GM18517 (cell line): ENCODE measurements around the gene EPB41L2.
A peak's percentile ranks its signal among the peaks of the same experiment; 100 is the strongest.
"Not testable (repeated sequence)": the region's sequence is repeated elsewhere in the genome, so short reads cannot be mapped to it uniquely, and the experiment has no call there.

Experiments
- ATAC-seq: cut with Tn5 transposase; IDR thresholded peaks from one replicate; pipeline ENCODE4 v1.9.1; 2021; ENCODE audit warnings: mild to moderate bottlenecking, moderate library complexity; ENCODE audit not compliant: unreplicated experiment

The EPB41L2 gene

DNA sequence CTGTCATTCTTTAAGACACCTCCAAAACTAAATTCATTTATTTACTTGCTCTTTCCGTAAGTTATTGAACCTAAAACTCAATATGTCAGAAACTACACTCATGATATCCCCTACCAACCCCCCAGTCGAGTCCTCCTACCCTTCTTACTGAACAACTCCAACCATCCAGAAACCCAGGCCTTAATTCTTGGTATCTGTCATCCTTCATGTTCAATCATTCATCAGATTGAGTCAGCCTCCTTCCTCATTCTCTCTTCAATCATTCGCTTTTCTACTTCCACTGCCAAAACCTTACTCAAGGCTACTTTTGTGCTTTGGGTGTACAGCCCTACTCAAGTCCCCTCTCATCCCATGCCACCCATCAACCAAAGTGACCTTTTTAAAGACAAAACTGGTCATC is 140.1 kb downstream of the EPB41L2 start:
- ATAC-seq, result no peak

DNA sequence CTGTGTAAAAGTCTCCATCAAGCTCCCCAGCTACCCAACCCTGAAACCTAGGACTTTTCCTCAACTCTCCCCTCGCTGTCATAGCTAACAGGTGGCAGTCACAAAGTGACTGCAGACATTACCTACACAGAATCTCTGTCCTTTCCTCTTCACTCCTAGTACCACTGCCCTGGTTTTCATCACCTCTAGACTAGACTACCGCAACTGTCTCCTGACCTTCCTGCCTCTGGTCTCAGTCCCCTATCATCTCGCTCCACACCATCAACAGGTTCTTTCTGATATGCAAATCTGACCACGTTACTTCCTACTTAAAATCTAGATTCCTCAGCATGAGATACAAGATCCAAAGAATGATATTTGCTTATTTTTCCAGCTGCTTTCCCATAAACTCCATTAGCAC is 142.1 kb downstream of the EPB41L2 start:
- ATAC-seq, result no peak

DNA sequence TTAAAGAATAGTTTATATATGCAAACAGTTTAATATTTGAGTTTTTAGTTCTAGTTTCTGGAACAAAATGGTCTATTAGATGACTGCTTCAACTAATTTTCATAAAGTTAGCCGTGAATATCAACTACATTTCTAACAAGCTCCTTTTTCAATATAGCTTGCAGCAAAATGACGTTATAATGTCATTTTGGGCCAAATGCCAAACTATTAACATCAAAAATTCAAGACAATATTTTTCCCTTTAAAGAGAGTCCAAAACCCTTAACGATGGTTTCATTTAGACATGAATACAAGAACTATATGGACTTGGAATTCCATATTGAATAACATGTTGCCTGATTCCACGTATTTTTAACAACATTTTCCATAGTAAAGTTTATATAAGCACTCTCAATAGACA is 144.9 kb downstream of the EPB41L2 start:
- ATAC-seq, result no peak

DNA sequence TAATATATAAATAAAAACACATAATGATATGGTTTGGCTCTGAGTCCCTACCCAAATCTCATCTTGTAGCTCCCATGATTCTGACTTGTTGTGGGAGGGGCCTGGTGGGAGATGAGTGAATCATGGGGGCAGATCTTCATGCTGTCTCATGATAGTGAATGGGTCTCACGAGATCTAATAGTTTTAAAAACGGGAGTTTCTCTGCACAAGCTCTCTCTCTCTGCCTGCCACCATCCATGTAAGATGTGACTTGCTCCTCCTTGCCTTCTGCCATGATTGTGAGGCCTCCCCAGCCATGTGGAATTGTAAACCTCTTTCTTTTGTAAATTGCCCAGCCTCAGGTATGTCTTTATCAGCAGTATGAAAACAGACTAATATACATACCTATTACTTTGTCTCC is 147.4 kb downstream of the EPB41L2 start:
- not testable (repeated sequence) for ATAC-seq

DNA sequence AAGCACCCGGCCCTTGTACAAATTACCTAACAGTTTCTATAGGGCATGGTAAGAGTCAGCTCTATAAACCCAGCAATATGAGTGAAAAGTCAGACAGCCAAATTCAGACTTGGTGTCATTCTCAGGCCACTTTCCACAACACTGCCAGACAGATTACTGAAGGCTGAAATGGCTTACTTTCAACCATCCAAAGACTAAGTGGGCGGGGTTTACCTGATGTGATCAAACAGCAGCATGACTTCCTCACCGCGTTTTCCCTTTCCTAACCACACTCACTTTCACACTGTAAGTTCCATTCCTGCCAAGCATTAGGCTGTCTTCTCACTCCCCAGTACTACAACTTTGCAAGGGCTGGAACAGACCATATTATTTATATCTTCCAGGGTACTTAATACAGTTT is 149.9 kb downstream of the EPB41L2 start:
- ATAC-seq, result peak; percentile 75

DNA sequence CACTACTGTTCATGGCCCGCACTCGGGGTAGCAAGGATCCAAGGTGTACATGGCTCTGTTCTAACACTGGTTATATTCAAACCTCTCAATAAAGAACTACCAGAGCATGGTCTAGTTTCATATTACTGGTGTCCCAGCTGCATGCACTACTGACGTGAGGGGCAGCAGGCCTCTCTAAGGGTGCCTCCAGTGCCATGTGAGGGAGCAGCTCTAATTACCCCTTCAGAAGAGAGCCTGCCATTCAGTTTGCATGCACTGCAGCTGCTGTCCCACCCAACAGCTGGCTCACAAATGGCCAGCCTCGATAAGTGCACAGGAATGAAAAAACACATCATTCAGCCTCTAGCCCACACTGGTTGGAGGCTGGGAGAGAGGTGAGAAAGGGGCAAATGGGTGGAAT is 150.6 kb downstream of the EPB41L2 start:
- no peak for ATAC-seq

DNA sequence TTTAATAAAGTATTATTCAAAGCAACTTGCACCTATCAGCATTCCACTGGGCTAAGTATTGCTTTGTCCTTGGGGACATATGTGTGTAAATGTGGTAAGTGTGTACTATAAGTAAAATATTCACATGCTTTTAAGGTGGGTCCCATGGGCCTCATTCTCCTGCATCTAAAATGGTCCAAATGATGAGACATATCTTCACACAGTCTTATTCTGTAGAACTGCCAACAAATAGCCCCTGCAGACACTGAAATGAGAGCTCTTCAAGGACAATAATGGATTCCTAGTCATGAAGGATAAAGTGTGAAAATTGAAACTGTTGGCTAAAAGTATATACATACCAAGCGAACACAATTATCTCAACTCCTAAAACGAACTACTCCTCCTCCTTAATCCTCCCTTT is 154.1 kb downstream of the EPB41L2 start:
- ATAC-seq, result no peak

DNA sequence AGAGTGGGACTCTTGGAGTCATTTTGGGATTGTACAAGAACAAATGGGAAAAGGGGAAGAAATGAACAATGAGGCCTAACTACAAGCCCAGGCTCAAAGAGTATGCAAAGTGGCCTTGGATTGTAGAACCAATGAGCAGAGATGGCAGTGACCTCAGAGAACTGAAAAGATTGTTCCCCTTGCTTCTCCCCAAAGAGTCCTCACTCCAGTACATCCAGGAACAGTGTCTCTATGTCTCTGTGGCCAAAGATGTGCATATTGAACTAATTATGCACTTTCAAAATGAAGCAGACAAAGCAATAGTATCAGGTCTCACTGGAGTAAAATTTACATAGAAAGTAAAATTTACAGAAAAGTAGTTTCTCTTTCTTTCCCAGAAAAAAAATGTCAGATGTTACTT is 154.9 kb downstream of the EPB41L2 start:
- ATAC-seq, result peak; percentile 66

DNA sequence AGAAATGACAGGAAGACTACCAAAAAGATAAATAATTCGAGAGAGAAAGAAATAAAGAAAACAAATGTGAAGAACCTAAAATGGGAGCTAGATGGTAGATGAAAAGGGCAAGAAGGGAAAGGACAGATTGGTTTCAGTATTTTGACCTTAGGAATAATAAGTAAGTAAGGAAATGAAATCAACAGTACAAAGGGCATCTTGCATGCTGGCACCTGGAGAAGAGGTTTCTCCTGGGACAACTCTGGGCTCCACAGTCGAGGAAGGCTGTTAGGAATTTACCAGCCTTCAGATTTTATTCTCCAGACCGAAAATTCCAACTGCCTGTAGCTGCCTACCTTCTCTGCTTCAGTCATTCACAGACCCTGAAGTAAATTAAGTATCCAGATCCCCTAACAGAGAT is 155.4 kb downstream of the EPB41L2 start:
- ATAC-seq, result no peak

DNA sequence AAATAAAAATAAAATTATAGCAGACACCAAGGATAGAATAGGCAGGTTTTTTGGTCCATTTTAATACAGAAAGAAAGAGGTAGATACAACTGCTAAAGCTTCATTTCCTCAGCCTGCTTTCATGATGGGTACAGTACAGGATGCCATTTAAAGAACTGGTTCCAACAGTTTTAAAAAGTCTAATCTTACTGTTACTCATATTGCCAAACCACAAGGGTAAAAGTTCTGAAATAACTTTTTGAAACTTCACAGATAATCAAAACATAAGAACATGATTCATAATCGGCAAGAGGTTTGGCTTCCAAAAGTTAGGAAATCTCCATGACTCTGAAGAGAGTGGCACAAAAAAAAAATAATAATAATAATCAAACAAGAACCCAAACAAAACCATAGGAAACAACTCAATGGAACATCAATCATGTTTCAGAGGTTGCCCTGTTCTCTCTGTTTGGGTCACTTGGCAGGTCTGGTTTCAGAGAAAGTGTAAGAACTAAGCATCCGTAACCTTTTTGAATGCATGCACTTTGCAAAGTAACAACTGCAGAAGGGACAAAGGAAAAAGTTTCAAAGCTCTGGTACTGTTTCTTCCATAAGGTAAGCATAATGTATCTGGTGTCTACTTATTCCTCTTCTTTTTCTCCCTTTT is 156.2 kb downstream of the EPB41L2 start:
- no peak for ATAC-seq

DNA sequence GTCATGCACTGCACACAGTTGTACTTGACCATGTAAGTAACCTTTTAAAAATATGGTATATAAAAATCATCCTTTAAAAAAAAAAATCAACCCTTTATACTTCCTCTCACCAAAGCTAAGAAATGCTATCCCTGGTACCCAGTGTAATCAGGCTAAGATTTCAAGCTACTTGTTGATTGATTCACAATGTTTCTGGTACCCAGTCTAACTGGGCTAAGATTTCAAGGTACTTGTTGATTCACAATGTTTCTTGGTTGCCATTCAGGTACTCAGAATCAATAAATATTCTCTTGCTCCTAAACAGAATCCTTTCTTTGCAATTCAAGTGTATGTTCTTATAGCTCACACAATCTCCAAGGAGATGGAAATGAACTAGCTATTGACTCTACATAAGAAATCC is 159.4 kb downstream of the EPB41L2 start:
- ATAC-seq, result no peak

DNA sequence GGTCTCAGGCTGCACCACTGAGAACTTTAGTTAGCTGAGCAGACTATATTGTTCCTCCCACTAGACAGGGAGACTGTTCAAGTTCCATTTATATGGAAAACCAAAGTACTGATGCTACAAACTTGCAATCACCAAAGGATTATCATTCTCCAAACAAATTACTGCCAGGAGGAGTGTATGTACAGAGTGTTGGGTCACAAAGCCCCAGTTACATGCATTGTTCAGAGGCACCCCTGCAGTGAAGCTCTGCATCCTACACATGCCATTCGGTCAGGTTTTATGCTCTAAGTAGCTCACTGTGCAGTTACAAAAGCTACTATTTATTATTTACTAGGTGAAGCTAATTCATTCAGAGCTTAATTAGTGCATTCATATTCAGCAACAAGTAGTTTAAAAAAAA is 160.0 kb downstream of the EPB41L2 start:
- no peak for ATAC-seq

DNA sequence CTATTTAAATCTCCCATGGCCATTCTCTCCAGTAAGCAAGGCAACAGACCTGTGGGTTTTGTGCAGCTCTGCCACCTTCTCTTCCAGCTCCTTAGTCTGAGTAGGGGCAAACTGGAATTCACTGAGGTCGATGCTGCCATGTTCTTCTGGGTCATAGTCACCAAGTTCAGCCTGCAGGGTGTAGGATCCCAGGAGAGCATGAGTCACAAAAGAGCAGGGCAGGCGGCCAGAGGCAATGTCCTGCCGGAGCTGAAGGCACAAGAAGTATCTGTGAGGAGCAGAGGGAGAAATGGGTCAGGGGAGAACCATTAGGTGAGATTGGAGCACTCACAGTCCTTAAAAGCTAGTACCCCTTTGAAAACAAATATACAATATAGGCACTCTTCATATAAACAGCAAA is 162.1 kb downstream of the EPB41L2 start:
- no peak for ATAC-seq

DNA sequence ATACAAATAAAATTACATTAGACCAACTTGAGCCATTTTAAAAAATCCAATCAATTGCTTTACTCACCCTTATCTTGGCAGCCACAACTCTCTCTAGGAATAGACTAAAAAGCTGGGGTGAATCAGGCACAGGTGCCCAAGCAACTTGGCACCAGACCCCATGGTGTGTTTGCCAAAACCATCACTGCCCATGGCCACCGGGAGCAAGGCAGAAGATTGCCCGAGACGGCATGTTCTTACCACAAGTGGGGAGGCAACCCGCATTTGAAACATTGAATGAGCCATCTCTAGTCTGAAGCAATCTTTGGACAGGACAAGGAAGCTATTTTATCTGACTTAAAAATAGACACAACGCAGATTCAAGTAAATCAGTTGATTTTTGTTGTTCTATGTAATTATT is 166.8 kb downstream of the EPB41L2 start:
- no peak for ATAC-seq

DNA sequence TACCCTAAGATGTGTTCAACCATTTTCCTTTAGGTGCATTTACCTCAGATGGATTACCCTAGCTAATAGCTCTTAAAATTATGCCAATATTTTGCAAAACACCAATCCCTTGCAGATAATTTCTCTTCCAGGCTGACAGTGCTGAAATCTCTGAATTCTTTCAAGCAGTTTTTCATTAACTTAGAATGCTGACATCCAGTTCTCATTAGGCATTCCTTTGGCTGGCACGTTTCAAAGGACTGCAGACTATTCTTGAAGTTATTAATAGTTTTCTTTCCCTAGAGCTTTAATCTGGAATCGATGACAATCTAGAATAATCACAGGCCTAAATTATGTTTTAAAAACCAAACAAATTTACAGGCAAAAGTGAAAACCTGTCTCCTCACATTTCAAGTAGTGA is 167.5 kb downstream of the EPB41L2 start:
- ATAC-seq, result no peak

DNA sequence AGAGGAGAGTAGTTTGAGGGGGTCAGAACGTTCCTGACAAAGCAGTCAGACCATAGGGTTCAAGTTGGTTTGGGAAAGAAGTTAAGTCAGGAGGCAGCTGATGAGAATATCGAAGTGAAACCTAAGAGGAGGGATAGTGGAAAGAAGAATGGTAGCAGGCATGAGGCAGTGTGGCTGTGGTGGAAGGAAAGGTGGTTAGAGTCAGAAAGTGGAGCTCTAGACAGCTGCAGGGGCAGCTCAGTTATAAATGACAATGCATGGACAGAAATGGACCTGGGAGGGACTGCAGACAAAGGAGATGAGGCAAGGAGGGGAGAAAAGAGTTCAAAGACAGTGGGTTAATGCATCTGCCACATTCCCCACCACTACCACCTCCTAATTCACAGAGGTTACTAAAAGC is 169.3 kb downstream of the EPB41L2 start:
- ATAC-seq, result no peak

DNA sequence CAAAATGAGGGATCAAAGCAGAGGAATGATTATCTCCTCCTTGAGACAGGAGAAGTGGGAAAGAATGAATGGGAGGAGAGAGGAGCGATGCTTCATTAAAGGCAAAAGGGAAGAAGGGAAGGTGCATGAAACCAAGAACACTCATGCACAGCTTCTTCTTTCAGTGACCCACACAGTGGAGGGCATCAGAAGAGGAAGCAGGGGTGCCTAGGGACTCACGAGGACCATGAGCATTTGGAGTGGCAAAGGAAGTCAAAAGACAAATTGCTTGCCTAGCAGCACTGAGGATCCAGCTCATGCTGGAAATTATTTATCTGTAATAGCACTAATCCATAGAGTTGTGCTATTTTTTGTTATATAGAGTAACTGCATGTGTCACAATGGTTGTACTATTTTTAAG is 169.8 kb downstream of the EPB41L2 start:
- no peak for ATAC-seq

DNA sequence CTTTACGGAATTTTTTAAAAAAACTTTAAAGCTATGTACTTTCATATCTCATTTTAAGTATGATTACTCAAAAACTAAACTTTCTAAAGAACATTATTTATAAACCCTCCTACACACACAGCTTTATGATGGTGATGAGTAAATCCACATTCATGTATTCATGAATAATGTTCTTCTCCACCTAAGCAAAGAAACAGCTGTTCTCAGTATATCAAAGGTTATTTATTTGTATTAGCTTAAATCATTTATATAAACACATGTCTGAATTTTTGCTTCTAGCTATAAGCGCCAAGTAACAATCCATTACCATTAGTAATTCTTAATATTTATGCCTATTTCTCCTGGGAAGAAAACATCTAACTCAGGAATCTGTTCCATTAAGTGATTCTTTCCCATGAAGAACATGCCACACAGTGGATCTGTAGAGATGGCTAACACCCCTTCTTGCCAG is 172.5 kb downstream of the EPB41L2 start:
- no peak for ATAC-seq

DNA sequence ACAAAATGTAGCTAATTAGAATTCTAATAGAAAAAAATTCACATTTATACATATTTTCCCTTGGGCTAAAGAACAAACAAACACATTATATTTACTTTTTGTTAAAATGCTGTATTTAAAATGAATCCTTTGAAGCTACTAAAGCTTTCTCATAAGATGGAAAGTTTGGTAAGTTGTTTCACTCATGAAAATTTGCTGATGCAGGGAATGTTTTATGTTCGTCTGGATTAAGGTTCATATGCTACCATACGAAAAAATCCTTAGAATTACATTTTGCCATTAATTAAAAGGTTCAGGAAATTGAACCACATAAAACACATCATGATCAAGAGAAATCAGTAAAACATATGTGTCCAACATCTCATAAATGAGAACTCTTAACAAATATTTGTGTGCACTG is 173.6 kb downstream of the EPB41L2 start:
- ATAC-seq, result no peak

DNA sequence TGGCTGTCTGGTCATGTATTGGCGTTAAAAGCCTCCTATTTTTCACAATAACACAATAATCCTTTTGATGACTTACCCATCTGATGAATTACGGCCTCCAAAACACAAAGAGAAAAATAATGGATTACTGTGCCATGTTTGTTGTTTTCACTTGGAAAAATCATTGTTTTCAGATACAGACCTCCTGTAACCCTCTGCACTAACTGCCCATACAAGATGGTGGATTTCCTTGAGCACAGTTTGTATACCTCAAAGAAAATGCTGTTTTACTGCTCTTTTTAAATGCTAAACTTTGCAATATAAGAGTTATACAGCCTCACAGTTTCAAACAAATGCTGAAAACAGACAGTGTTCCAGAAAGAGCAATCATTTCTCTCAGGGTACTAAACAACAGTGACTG is 174.8 kb downstream of the EPB41L2 start:
- no peak for ATAC-seq

DNA sequence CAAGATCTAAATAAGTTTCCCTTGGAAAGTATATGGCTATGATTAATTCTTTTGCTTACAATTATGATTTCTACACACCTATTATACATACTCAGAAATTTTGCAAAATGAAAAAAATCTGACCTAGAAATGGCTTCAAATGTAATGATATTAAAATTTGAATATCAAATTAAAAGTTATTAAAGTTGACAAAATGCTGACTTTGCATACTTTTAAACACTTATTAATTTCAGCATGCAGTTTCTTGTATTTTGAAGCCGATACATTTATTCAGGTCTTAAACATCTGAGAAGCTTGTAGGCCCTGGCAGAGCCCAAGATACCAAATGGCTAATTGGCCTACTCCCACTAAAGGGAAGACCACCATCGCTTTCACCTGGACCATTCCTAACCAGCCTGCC is 176.1 kb downstream of the EPB41L2 start:
- ATAC-seq, result no peak

DNA sequence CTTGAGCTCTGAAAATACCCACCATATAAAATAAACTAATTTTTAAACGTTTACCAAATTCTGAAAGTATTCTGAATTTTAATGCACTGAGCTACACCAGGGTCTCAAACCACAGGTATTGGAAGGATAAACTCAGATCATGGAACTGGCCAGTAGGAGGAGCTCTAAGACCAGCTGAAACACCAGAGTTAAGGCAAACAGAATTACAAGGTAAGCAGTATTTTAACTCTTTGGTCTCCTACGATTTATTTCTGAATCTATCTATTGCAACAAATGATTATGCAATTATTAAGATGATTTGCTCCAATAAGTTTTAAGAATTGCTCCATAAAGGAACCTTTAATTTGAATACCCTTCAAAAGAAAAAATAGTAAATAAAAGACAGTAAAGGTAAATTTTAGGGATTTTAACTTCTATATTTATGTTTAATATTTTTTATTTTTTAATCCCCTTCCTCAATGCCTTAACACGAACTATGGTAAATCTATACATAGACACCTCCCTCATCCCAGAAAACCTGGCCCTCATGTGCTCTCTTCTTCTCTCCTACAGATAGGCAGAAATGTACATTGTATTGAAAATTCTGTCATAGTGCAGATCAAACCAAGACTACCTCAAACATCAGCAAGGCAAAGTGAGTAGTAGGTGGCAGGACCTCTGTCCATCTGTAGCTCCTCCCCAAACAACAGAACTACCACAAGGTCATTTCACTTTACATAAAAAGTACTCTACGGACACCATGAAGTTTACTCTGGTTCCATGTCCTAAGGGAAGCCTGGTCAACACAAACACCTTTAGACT is 177.5 kb downstream of the EPB41L2 start:
- ATAC-seq, result peak; percentile 94

DNA sequence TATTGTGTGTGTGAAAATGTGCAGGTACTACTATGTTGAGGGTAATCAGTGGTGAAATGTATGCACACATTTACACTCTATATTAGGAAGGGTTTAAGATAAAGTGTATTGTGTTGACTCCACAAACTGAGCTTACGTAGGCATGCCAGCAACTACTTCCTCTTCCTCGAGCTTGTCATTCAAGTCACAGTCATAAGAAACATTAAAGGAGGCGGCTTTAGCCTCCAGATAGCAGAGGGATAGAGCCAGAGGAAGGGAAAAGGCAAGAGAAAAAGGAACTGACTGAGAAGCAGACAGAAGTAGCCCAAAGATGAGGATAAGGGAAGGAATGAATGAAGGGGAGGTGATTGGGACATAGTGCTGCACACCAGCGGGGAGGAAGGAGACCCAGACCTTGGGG is 180.7 kb downstream of the EPB41L2 start:
- ATAC-seq, result no peak
